ENCODE measurements around the gene NDUFA11.
"Not testable (repeated sequence)": the region's sequence is repeated elsewhere in the genome, so short reads cannot be mapped to it uniquely, and the experiment has no call there.

Gene NDUFA11

DNA sequence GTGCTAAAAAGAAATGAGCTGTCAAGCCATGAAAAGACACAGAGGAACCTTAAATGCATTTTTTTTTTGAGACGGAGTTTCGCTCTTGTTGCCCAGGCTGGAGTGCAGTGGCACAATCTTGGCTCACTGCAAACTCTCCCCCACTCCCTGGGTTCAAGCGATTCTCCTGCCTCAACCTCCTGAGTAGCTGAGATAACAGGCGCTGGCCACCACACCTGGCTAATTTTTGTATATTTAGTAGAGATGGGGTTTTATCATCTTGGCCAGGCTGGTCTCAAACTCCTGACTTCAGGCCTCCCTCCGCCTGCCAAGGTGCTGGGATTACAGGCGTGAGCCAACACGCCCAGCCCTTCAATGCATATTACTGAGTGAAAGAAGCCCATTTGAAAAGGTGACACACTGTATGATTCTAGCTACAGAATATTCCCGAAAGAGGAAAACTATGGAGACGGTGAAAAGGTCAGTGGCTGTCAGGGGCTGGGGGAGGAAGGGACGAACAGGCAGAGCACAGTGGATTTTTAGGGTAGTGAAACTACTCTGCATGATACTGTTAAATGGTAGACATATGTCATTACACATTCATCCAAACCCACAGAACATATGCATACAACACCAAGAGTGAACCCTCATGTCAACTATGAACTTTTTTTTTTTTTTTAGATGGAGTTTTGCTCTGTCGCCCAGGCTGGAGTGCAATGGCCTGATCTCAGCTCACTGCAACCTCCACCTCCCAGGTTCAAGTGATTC lies 19.4 kb downstream of the NDUFA11 start:
- DNase-seq, result not testable (repeated sequence)

DNA sequence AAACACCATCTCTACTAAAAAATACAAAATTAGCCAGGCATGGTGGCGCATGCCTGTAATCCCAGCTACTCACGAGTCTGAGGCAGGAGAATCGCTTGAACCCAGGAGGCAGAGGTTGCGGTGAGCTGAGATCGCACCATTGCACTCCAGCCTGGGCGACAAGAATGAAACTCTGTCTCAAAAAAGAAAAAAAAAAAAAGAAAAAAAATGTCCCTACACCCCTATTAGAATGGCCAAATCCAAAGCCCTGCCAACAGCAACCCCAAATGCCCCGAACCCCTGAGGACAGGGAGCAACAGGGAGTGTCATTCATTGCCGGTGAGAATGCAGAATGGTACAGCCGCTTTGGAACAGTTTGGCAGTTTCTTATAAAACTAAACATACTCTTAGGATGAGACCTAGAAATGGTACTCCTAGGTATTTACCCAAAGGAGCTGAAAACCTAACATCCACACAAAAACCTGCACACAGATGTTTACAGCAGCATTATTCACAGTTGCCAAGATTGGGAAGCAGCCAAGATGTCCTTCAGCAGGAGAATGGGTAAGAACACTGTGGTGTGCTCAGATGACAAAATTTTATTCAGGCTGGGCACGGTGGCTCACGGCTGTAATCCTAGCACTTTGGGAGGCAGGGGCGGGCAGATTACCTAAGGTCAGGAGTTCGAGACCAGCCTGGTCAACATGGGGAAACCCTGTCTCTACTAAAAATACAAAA lies 20.3 kb downstream of the NDUFA11 start:
- not testable (repeated sequence) for DNase-seq

DNA sequence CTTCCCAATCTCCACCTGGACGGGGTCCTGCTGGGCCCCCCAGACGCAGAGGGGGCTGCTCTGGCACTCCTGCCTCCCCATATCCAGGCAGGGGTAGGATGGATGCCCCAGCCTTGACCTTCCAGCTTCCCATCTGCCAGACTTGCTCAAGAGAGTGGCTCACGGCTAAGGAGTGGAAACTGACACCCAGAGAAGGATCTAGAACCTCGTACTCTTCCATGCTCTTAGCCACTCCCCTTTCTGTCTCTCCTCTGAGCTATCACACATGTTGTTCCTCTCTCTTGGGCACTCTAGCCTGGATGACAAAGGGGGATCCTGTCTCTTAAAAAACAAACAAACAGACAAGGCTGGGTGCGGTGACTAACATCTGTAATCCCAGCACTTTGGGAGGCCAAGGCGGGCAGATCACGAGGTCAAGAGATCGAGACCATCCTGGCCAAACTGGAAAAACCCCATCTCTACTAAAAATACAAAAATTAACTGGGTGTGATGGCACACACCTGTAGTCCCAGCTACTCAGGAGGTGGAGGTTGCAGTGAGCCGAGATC lies 21.1 kb downstream of the NDUFA11 start:
- DNase-seq, result no peak

DNA sequence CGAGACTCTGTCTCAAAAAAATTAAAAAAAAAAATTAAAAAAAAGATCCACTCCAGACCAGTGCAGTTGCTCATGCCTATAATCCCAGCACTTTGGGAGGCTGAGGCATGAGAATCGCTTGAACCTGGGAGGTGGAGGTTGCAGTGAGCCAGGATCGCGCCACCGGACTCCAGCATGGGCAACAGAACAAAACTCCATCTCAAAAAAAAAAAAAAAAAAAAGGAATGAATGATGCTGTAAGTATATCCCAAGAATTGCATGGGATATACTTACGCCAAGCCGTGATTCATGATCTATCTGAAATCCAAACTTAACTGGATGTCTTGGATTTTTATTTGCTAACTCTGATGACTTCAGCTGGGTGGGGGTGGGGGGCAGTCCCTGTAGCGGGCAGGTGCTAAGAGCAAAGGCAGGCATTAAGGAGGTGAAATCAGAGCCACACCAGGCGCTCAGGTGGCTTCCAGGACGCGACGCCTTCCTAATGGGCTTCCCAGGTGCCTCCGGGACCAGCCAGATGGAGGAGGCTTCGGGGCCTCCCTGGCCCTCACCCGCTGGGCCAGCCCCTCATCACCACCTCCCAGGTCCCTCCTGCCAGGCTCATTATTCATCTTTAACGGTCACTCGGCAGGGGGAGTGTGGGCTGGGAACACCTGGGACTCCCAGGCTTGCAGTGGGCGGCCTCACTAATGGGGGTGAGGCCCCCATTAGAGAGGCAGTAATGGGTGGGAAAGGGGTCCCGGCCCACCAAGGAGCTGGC lies 21.9 kb downstream of the NDUFA11 start:
- DNase-seq, result no peak

DNA sequence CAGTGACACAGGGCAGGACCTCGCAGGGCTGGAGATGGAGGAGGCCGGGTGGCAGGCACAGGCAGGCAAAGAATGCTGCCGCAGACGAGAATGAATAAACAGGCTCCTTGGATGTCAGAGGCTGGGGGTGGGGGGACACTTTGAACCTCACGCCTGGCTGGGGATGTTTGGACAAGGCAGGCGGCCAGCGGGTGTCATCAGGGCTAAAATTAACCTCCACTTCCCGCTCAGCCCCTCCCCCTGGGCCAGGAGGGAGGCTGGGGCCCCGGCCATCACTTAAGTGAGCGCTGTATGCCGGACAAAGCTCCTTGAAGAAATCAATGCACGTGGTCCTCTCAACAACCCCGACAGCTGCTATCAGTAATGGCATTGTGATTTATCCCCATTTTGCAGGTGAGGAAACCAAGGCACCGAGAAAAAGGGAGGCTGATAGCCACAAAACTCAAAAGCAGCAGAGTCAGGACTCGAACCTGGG lies 22.9 kb downstream of the NDUFA11 start:
- DNase-seq, result no peak

DNA sequence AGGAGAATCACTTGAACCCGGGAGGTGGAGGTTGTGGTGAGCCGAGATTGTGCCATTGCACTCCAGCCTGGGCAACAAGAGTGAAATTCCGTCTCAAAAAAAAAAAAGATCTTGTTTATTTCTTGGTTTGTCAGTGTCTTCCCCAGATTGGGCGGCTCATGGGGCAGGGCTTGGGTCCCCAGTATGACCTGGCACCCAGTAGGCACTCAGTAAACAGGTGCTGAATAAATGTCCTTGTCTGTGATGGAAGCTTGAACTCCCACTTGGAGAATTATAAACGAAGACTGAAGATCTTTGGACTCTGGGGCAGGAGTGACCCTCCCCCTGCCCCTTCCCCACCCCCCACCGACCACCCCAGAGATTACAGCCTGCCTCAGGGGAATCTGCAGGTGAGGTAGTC lies 23.4 kb downstream of the NDUFA11 start:
- DNase-seq, result no peak

DNA sequence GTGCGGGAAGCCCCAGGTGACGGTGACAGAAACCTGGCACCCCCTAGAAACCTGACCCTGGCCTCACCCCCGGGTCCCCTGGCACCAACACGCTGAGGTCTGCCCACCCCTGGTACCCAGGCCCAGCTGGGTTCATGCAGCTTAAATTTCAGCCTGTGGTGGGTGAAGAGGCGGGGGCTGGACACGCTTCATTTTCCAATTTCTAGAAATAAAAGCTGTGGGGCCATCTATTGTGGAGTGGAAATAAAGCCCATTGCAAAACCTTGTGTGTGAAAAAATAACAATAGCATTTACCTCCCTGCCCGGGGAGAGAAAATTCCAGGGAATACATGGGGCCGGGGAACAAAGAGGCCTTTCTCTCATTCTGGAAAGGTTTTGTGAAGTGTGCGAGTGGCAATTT lies 25.7 kb downstream of the NDUFA11 start:
- no peak for DNase-seq

DNA sequence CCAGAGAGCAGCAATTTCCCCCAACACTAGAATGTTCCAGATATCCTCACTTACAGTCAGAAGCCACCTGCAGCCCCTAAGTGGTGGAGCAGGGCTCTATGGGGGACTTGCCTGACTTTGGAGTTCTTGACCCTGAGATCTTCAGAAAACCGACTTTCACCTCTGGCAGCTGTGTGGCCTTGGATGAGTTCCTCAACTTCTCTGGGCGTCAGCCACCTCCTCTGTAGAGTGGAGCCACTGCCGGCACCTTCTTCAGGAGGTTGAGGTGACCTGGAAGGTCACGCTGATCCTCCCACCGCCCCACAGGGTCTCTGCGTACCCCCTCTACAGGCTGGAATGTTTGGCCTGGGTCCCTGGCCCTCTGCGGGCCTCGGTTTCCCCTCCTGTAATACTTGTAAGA lies 26.2 kb downstream of the NDUFA11 start:
- no peak for DNase-seq

DNA sequence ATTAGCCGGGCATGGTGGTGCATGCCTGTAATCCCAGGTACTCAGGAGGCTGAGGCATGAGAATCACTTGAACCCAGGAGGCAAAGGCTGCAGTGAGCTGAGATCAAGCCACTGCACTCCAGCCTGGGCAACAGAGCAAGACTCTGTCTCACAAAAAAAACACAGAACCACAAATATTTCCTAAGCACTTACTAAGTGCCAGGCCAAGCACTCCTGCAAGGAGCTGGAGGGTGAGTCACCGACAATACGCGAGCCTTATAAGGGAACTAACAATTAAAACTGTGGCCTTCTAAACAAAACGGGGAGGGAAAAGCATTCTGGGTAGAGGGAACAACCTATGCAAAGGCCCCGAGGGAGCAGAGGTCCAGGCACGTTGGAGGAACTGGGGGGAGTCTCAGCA lies 29.1 kb downstream of the NDUFA11 start:
- DNase-seq, result not testable (repeated sequence)

DNA sequence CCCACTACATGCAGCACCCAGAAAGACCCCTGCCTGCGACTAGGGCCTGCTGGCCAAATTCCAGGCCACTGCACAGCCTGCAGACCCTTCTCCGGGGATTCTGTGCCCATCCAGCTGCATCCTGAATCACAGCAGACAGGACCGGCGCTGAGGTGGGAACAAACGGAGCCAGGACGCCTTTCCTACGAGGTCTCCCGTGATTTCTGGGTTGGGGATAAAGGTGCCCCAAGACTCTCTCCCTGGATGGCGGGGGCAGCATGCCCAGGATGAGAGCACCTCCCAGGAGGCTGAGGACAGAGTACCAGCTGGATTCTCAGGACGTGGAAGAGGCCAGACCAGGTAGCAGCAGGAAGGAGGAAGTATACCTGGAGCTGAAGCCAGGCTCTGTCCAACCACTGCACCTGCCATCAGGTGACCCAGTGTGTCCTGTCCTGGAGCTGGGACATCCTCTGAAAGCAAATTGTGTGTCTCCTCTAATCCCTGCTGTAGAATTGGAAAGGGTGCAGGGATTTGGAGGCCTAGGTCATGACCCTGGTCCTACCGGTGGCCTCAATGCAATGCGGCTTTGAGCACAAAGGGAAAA lies 29.9 kb downstream of the NDUFA11 start:
- DNase-seq, result no peak

DNA sequence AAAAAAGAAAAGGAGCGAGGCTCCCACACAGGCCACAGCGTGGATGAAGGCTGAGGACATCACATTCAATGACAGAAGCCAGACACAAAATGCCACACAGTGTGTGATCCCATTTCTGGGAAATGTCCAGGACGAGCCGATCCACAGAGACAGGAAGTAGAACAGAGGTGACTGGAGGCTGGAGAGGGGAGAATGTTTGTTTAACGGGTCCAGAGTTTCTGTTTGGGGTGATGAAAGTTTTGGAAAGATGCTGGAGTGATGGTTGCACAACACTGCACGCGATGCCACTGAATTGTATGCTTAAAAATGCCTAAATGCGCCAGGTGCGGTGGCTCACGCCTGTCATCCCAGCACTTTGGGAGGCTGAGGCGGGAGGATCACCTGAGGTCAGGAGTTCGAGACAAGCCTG lies 32.6 kb downstream of the NDUFA11 start:
- no peak for DNase-seq

DNA sequence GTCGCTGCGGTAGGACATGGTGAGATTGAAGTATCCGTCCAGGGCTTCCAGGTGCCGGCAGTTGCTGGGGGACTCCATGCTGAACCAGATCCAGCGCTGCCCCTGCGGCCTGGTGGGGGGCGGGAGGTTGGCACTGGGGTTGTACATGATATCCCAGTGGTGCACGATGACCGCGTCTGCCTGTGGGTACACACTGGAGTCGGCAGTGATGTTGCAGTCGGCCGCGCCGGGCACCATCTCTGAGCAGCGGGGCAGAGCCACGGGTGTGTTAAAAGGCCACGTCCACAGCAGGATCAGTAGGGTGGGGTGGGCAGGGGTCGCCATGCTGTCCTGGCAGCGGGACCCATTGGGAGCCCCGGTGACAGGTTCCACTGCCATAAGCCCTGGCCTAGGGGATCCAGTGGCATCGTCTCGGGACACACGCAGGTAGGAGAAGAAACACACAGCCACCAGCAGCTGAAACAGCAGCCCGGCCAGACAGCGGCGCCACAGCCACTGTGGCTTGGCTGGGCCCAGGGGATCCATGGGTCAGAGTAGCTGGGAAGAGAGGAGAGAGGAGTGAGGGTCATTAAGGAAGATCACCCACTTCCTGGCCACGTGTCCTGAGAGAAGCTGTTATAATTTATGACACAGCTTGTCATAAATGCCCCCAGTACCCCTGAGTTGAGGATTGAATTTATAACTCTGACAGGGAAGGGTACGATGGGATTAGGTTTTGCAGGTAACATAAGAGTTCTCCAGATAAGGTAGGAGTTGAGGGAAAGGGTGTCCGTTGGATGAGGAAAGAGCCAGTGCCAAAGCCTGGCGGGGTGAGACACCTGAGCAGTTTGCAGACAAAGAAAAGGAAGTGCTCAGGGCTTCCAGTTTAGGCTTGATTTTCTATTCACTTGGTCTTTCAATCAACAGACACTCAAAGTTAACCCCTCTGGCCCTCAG lies 36.1 kb downstream of the NDUFA11 start:
- no peak for DNase-seq

DNA sequence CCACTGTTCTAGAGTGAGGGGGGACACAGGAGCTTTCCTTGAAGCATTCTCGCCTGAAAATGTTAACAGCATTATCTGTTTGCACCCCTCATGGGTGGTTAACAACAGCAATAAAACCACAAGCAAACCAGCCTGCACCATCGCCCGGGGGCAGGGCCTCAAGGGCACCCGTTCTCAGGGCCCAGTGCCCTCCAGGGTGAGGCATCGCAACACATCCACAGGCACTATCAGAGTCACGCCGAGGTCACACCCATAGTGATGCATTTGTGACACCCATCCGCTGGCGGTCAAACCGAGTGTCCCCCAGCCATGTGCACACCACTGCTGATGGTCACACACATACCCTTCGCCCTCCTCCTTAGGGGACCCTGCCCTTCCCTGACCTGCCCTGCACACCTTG lies 37.8 kb downstream of the NDUFA11 start:
- DNase-seq, result no peak

DNA sequence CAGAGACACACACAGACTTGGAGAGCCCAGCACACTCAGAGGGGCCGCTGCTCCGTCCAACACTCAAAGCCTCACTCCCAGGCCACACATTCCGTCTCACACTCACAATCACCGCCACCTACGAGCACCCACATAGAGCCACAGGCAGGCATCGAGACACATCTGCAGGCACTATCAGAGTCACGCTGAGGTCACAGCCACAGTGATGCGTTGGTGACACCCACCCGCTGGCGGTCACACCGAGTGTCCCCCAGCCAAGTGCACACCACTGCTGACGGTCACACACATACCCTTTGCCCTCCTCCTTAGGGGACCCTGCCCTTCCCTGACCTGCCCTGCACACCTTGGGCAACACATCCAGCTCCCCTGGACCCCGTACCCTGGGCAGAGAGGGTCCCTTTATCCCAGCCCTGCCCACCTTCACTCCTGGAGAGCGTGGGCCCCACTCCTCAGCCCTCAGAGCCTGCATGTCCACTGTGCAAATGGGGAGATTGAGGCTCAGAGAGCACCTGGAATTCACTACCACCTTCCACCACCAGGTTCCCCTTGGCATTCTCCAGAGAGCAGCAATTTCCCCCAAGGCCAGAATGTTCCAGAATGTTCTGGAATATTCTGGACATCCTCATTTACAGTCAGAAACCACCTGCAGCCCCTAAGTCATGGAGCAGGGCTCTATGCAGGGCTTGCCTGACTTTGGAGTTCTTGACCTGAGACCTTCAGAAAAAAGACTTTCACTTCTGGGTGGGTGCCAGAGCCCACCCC lies 38.7 kb downstream of the NDUFA11 start:
- DNase-seq, result no peak

DNA sequence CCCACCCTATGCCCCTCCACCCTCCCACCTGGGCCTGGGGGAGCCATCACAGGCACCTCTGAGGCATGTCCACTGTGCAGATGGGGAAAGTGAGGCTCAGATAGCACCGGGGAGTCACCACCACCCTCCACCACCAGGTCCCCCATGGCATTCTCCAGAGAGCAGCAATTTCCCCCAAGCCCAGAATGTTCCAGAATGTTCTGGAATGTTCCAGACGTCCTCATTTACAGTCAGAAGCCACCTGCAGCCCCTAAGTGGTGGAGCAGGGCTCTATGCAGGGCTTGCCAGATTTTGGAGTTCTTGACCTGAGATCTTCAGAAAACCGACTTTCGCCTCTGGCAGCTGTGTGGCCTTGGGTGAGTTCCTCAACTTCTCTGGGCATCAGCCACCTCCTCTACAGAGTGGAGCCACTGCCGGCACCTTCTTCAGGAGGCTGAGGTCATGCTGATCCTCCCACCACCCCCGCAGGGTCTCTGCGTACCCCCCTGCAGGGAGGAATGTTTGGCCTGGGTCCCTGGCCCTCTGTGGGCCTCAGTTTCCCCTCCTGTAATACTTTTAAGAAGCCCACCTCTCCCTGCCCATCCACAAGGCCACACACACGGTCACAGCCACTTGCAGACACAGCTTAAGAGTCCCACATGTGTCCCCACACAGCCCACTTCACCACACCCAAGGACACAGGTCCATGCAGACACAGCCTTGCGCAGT lies 39.4 kb downstream of the NDUFA11 start:
- DNase-seq, result no peak

DNA sequence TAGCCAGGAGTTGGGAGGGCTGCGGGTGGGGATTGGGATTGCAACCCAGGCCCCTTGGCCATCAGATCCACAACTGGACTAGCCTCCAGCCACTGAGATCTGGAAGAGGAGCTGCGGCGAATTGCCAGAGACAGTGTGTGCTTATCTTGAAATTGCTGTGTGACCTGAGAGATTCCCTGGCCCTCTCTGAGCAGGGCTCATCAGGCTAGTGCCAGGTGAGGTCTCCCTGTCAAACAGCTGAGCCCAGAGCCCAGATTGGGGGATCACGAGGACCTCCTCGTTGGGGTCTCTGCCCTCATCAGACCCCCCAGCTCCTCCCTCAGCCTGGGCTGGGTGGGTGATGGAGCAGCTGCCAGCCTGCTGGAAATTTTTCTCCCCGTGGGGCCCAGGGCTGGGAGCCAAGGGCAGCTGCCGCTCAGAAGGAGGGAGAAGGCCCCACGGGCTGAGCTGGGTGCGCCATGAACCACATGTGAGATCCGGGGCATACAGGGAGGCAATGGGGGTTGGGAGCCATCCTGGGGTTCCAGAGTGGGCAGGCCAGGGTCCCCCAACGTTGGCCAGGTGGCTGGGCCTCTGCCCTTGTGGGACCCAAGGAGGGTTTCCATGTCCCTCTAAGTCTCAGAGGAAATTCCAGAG lies 40.4 kb downstream of the NDUFA11 start:
- DNase-seq, result no peak

DNA sequence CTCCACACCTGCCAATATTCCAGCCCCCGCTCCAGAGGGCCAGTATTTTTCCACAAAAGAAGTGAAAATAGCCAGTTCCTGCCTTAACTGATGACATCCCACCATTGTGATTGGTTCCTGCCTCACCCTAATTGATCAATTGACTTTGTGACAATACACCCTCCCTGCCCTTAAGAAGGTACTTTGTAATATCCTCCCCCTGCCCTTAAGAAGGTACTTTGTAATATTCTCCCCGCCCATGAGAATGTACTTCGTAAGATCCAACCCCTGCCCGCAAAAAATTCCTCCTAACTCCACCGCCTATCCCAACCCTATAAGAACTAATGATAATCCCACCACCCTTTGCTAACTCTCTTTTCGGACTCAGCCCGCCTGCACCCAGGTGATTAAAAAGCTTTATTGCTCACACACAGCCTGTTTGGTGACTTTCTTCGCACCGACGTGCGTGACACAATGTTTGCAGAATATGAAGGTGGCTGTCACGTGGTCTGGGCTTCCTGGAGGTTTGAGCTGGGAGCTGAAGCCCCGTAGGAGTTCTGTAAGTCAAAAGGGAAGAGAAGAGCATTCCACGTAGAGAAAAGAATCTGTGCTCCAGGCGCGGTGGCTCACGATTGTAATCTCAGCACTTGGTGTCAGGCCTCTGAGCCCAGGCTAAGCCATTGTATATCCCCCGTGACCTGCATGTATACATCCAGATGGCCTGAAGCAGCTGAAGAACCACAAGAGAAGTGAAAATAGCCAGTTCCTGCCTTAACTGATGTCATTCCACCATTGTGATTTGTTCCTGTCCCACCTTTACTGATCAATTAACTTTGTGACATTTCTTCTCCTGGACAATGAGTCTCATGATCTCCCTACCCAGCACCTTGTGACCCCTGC lies 46.1 kb downstream of the NDUFA11 start:
- DNase-seq, result no peak

DNA sequence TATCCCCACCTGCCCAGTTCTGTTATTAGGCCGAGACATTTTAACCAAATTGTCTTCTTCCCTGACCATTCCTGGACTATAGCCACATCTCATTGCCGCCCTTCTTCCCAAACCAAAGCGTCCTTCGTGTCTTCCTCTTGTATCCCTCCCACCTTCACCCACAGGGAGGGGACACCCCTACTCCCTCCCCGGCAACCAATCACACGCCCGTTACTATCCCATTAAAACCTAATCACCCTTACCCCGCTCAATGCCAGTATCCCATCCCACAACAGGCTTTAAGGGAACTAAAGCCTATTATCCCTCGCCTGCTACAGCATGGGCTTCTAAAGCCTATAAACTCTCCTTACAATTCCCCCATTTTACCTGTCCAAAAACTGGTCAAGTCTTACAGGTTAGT lies 48.4 kb downstream of the NDUFA11 start:
- DNase-seq, result not testable (repeated sequence)

DNA sequence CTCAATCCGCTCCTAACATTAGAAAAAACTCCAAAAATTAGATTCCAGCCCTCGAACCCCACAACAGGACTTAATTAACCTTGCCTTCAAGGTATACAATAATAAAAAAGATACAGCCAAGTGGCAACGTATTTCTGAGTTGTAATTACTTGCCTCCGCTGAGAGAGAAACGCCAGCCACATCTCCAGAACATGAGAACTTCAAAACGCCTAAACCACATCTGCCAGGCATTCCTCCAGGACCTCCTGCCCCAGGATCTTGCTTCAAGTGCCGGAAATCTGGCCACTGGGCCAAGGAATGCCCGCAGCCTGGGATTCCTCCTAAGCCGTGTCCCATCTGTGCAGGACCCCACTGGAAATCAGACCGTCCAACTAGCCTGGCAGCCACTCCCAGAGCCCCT lies 49.5 kb downstream of the NDUFA11 start:
- not testable (repeated sequence) for DNase-seq

Measured in CD4-positive, alpha-beta T cell treated with Interleukin-17A for 4 hours (primary cell).